SK-N-SH treated with all-trans-retinoic acid at 6 μM for 48 hours (cell line): ENCODE results near the gene MNAT1.

Experiments used
- ATAC-seq: fragments of 200-7000 bp; cut with Tn5 transposase; 3 replicates; pipeline ENCODE4 v1.9.1; 2020; ENCODE audit warnings: mild to moderate bottlenecking, moderate library complexity
- ARNTL ChIP-seq: fragments of 450-650 bp; formaldehyde crosslinking; IDR thresholded peaks from 2 replicates; pipeline ENCODE4 v1.5.0; 2020; ENCODE audit warnings: low read depth, mild to moderate bottlenecking, moderate library complexity, borderline replicate concordance
- BACH2 ChIP-seq: fragments of 250-450 bp; sonication (Bioruptor Pico); IDR thresholded peaks from 2 replicates; pipeline ENCODE4 v1.9.0; 2021; ENCODE audit warnings: mild to moderate bottlenecking, borderline replicate concordance
- CSDC2 ChIP-seq: fragments of 250-450 bp; sonication (Bioruptor Pico); IDR thresholded peaks from 2 replicates; pipeline ENCODE4 v1.5.0; 2020; ENCODE audit warnings: mild to moderate bottlenecking, moderate library complexity
- CSRNP3 ChIP-seq: fragments of 250-450 bp; sonication (Bioruptor Pico); IDR thresholded peaks from 2 replicates; pipeline ENCODE4 v1.5.1; 2021; ENCODE audit warnings: mild to moderate bottlenecking, moderate library complexity
- ESRRG ChIP-seq: fragments of 250-450 bp; sonication (Bioruptor Pico); IDR thresholded peaks from 2 replicates; pipeline ENCODE4 v1.6.1; 2021; ENCODE audit warnings: mild to moderate bottlenecking
- GLIS3 ChIP-seq: fragments of 250-450 bp; sonication (Bioruptor Pico); IDR thresholded peaks from 2 replicates; pipeline ENCODE4 v1.5.0; 2020; ENCODE audit warnings: mild to moderate bottlenecking, moderate library complexity
- ISL1 ChIP-seq: fragments of 250-450 bp; sonication (Bioruptor Pico); IDR thresholded peaks from 2 replicates; pipeline ENCODE4 v2.1.2; 2022; ENCODE audit warnings: mild to moderate bottlenecking, moderate library complexity
- OSR1 ChIP-seq: fragments of 250-450 bp; sonication (Bioruptor Pico); IDR thresholded peaks from 2 replicates; pipeline ENCODE4 v1.8.0; 2022; ENCODE audit warnings: moderate library complexity, mild to moderate bottlenecking, inconsistent platforms
- PATZ1 ChIP-seq: fragments of 250-450 bp; sonication (Bioruptor Pico); IDR thresholded peaks from 2 replicates; pipeline ENCODE4 v1.8.0; 2020; ENCODE audit warnings: mild to moderate bottlenecking, moderate library complexity, borderline replicate concordance
- POU6F1 ChIP-seq: fragments of 250-450 bp; sonication (Bioruptor Pico); IDR thresholded peaks from 2 replicates; pipeline ENCODE4 v1.8.0; 2021; ENCODE audit warnings: low read depth, mild to moderate bottlenecking, moderate library complexity, borderline replicate concordance
- PPARA ChIP-seq: fragments of 250-450 bp; sonication (Bioruptor Pico); IDR thresholded peaks from 2 replicates; pipeline ENCODE4 v1.5.0; 2020; ENCODE audit warnings: mild to moderate bottlenecking, borderline replicate concordance
- RARB ChIP-seq: fragments of 250-450 bp; sonication (Bioruptor Pico); IDR thresholded peaks from 2 replicates; pipeline ENCODE4 v1.8.0; 2021; ENCODE audit warnings: mild to moderate bottlenecking, moderate library complexity
- SNAI2 ChIP-seq: fragments of 250-450 bp; sonication (Bioruptor Pico); IDR thresholded peaks from 2 replicates; pipeline ENCODE4 v1.5.0; 2020; ENCODE audit warnings: mild to moderate bottlenecking, moderate library complexity
- TSHZ2 ChIP-seq: fragments of 250-450 bp; sonication (Bioruptor Pico); IDR thresholded peaks from 2 replicates; pipeline ENCODE4 v1.5.0; 2020; ENCODE audit warnings: mild to moderate bottlenecking, moderate library complexity
- ZFP3 ChIP-seq: fragments of 250-450 bp; sonication (Bioruptor Pico); IDR thresholded peaks from 2 replicates; pipeline ENCODE4 v1.5.0; 2020; ENCODE audit warnings: mild to moderate bottlenecking, moderate library complexity
- ZNF565 ChIP-seq: fragments of 450-650 bp; formaldehyde crosslinking; conservative IDR thresholded peaks from 2 replicates; pipeline ENCODE4 v1.5.0; 2020; ENCODE audit warnings: low read depth, mild to moderate bottlenecking, moderate library complexity
- ZNF8 ChIP-seq: fragments of 450-650 bp; formaldehyde crosslinking; IDR thresholded peaks from 2 replicates; pipeline ENCODE4 v1.5.0; 2020; ENCODE audit warnings: mild to moderate bottlenecking, moderate library complexity

MNAT1 gene

GRCh38 chr14:60736494-60736893, 1.9 kb downstream of the MNAT1 start:
- TF ChIP-seq OSR1 (CRISPR knock-in tag), result no peak
- no peak for TF ChIP-seq POU6F1 (CRISPR knock-in tag)
- TF ChIP-seq CSRNP3 (CRISPR knock-in tag), result no peak
- no peak for TF ChIP-seq ARNTL
- no peak for TF ChIP-seq PPARA (CRISPR knock-in tag)
- TF ChIP-seq ZNF565, result no peak
- TF ChIP-seq ESRRG (CRISPR knock-in tag), result no peak
- TF ChIP-seq PATZ1 (CRISPR knock-in tag), result no peak
- TF ChIP-seq CSDC2 (CRISPR knock-in tag), result no peak
- TF ChIP-seq SNAI2, result no peak
- TF ChIP-seq ZFP3 (CRISPR knock-in tag), result no peak
- TF ChIP-seq ISL1 (CRISPR knock-in tag), result no peak
- no peak for TF ChIP-seq ZNF8 (CRISPR knock-in tag)
- no peak for TF ChIP-seq BACH2 (CRISPR knock-in tag)
- TF ChIP-seq, all 23 proteins: peak for 0
- peak; percentile 70 for ATAC-seq

- ATAC-seq, result no peak
- TF ChIP-seq CSRNP3 (CRISPR knock-in tag), result no peak
- TF ChIP-seq RARB (CRISPR knock-in tag), result no peak
- TF ChIP-seq ESRRG (CRISPR knock-in tag), result no peak
- TF ChIP-seq POU6F1 (CRISPR knock-in tag), result no peak
Measured at GRCh38 chr14:60738843-60739508, 4.4 kb downstream of the MNAT1 start.

- no peak for ATAC-seq
- TF ChIP-seq ZNF565 (no peak), GLIS3 (CRISPR knock-in tag) (no peak), TSHZ2 (CRISPR knock-in tag) (no peak), OSR1 (CRISPR knock-in tag) (no peak), ZFP3 (CRISPR knock-in tag) (no peak), ARNTL (no peak), BACH2 (CRISPR knock-in tag) (no peak), PATZ1 (CRISPR knock-in tag) (no peak), CSDC2 (CRISPR knock-in tag) (no peak)
Measured at GRCh38 chr14:60744566-60744965, 10.0 kb downstream of the MNAT1 start.
